GM12873 (cell line): ENCODE measurements around the gene DYNC2H1.

Experiments
- CTCF ChIP-seq: IDR thresholded peaks from 2 replicates; pipeline ENCODE4 v1.5.1; 2012; ENCODE audit warnings: low read depth, mild to moderate bottlenecking, moderate library complexity, low read length, control low read depth; ENCODE audit not compliant: insufficient read depth; ENCODE audit errors: missing control alignments

DYNC2H1 gene

GRCh38 chr11:103397369-103397768 is 288.1 kb downstream of the DYNC2H1 start:
- no peak for TF ChIP-seq CTCF

- no peak for TF ChIP-seq CTCF
Observed at GRCh38 chr11:103398829-103399228, 289.6 kb downstream of the DYNC2H1 start.

GRCh38 chr11:103406357-103406756 is 297.1 kb downstream of the DYNC2H1 start:
- no peak for TF ChIP-seq CTCF

GRCh38 chr11:103407641-103408040 is 298.4 kb downstream of the DYNC2H1 start:
- no peak for TF ChIP-seq CTCF

- TF ChIP-seq CTCF: no peak
Observed at GRCh38 chr11:103413266-103413888, 304.2 kb downstream of the DYNC2H1 start.

GRCh38 chr11:103418014-103418413 is 308.8 kb downstream of the DYNC2H1 start:
- no peak for TF ChIP-seq CTCF

GRCh38 chr11:103420593-103420992 is 311.4 kb downstream of the DYNC2H1 start:
- no peak for TF ChIP-seq CTCF
